ENCODE data around the gene ALPK3. TPM values are rescaled to one million over a fixed set of nuclear protein-coding genes. Genes with fewer than 3 reads are reported as not detected.
"Not testable (repeated sequence)": the region's sequence is repeated elsewhere in the genome, so short reads cannot be mapped to it uniquely, and the experiment has no call there.

ALPK3 gene
- polyA plus RNA-seq, 4 donors = 13.7 to 17.4 (median 15.9) TPM

DNA sequence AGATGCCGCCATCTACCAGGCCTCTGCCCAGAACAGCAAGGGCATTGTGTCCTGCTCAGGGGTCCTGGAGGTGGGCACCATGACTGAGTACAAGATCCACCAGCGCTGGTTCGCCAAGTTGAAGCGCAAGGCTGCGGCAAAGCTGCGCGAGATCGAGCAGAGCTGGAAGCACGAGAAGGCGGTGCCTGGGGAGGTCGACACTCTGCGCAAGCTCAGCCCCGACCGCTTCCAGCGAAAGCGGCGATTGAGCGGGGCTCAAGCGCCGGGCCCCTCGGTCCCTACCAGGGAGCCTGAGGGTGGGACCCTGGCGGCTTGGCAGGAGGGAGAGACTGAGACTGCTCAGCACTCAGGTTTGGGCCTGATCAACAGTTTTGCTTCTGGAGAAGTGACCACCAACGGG, 22.6 kb downstream of the ALPK3 start:
- DNase-seq (ENCODE audit: low read depth in 4 of 4, low spot score in 3 of 4) = no peak

GRCh38 chr15:84840255-84840654, 23.1 kb downstream of the ALPK3 start:
- no peak for DNase-seq (ENCODE audit: low read depth in 4 of 4, low spot score in 3 of 4)

DNA sequence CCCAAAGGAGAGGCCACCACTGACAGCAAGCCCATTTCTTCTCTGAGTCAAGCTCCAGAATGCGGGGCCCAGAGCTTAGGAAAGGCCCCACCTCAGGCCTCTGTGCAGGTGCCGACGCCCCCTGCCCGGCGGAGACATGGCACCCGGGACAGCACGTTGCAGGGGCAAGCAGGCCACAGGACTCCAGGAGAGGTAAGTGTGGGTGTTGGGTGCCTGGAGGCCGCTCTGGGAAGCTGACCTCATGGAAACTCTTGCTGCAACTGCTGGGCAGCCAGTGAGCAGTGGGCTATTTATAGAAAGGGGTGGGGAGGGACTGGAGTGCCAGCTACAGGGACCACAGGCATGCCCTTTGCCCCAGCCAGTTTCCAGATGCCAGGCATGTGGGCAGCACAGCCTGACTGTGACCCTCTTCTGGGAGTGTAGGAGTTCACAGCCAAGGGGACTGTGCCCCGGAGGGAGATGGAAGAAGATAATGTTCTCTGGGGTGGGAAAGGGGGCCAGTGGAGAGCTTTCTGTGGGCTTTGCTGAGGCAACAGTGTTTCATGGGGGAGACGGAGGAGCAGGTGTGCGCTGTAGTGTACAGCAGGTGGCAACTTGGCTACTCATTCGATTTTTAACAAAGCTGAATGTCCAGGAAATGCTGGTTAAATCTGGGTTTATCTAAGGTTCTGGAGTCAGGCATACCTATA, 23.7 kb downstream of the ALPK3 start:
- DNase-seq (ENCODE audit: low read depth in 4 of 4, low spot score in 3 of 4) = no peak

DNA sequence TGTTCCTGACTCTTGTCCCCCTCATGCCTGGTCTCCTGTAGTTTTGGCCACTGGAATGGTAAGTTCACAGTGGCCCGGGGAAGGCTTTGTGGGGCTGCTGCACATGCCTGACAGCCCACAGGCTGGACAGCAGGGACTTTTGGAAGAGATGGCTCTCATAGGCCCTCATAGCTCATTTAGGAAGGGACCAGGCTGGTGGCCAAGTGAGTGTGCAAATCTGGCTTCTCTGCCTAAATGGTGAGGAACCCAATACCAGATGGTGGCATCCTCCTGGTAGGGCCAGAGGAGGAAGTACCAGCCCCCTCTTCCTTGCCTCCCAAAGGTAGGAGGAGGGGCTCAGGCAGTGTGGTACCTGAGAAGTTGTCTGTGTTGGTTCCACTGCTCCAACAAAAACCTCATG, 25.6 kb downstream of the ALPK3 start:
- no peak for DNase-seq (ENCODE audit: low read depth in 4 of 4, low spot score in 3 of 4)

DNA sequence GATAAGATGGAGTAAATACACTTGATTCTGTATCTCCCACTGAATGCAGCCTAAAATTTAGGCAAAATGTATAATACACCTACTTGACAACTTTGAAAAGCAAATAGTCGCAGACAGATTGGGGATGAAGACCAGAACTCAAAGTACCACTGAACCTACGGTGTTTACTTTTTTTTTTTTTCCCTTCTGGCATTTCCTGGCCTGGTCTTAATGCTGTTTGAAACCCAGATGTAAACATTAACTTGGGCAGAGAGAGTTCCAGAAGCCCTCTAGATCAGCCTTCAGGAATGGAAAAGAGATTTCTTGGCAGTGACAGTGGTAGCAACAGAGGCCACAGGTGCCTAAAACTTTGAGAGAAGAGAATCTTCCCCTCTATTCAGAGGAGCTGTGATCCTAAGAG, 27.8 kb downstream of the ALPK3 start:
- no peak for DNase-seq (ENCODE audit: low read depth in 4 of 4, low spot score in 3 of 4)

GRCh38 chr15:84845631-84846030, 28.5 kb downstream of the ALPK3 start:
- not testable (repeated sequence) for DNase-seq (ENCODE audit: low read depth in 4 of 4, low spot score in 3 of 4)

DNA sequence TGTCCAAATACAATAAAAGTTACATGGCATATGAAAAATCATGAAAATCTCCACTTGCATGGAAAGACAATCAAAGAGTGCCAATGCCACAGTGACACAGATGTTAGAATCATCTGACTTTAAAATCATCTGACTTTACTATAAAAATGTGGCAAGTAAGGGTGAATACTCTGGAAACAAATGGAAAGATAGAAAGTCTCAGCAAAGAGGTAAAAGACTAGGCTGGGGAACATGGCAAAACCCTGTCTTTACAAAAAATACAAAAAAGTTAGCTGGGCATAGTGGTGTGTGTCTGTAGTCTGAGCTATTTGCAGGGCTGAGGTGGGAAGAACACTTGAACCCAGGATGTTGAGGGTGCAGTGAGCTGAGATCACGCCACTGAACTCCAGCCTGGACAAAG, 29.1 kb downstream of the ALPK3 start:
- no peak for DNase-seq (ENCODE audit: low read depth in 4 of 4, low spot score in 3 of 4)

DNA sequence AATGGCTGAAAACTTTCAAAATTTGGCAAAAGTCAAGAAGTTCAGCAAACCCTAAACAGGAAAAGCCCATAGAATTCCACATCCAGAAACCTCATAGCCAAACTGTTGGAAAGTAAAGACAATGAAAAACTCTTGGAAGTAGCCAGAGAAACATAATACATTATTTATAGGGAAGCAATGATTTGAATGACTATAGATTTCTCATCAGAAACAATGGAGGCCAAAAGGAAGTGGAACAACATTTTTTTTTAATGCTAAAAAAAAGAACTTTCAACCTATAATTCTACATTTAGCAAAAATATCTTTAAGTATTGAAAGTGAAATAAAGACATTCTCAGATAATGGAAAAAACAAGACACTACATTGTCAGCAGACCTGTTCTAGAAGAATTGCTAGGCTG, 30.2 kb downstream of the ALPK3 start:
- no peak for DNase-seq (ENCODE audit: low read depth in 4 of 4, low spot score in 3 of 4)

GRCh38 chr15:84852212-84852611, 35.1 kb downstream of the ALPK3 start:
- no peak for DNase-seq (ENCODE audit: low read depth in 4 of 4, low spot score in 3 of 4)

GRCh38 chr15:84855136-84855535, 38.0 kb downstream of the ALPK3 start:
- no peak for DNase-seq (ENCODE audit: low read depth in 4 of 4, low spot score in 3 of 4)

DNA sequence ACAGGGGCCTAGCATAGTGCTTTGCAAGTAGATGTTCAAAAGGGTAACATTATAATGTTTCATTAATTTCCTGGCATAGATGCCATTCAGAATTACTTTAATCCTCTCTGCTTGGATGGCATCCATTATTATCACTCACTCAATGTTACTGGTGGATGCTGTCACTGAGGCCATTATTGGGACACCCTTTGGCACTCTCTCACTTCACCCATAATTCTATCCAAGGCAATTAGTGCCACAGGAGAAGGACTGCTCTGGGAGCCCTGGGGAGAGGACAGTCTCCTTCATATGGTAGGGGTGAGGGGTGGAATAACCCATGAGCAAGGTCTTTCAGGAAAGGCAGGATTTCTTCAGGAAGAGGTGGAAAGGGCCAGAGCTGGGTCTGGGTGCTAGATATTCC, 38.6 kb downstream of the ALPK3 start:
- no peak for DNase-seq (ENCODE audit: low read depth in 4 of 4, low spot score in 3 of 4)

GRCh38 chr15:84856731-84857417, 39.7 kb downstream of the ALPK3 start:
- no peak for DNase-seq (ENCODE audit: low read depth in 4 of 4, low spot score in 3 of 4)

DNA sequence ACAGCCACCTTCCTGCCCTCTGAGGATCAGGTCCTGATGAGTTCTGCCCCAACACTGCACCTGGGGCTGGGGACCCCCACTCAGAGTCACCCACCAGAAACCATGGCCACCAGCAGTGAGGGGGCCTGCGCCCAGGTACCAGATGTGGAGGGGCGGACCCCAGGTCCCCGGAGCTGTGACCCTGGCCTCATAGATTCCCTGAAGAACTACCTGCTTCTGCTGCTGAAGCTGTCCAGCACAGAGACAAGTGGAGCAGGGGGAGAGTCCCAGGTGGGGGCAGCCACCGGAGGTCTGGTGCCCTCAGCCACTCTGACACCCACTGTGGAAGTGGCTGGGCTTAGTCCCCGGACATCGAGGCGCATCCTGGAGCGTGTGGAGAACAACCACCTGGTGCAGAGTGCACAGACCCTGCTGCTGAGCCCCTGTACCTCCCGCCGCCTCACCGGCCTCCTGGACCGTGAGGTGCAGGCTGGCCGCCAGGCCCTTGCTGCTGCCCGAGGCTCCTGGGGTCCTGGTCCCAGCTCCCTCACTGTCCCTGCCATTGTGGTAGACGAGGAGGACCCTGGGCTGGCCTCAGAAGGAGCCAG, 40.4 kb downstream of the ALPK3 start:
- no peak for DNase-seq (ENCODE audit: low read depth in 4 of 4, low spot score in 3 of 4)

DNA sequence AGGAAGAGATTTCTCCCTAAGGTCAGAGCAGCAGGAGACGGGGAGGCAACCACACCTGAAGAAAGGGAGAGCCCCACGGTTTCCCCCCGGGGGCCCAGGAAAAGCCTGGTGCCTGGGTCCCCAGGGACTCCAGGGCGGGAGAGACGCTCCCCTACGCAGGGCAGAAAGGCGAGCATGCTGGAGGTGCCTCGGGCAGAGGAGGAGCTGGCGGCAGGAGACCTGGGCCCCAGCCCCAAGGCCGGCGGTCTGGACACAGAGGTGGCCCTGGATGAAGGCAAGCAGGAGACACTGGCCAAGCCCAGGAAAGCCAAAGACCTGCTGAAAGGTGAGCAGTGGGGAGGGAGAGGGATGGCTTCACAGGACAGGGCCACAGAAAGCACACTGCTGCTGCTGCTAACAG, 41.1 kb downstream of the ALPK3 start:
- DNase-seq (ENCODE audit: low read depth in 4 of 4, low spot score in 3 of 4) = no peak

- DNase-seq (ENCODE audit: low read depth in 4 of 4, low spot score in 3 of 4) = no peak
These were observed 42.0 kb downstream of the ALPK3 start for GRCh38 chr15:84859144-84859543.

DNA sequence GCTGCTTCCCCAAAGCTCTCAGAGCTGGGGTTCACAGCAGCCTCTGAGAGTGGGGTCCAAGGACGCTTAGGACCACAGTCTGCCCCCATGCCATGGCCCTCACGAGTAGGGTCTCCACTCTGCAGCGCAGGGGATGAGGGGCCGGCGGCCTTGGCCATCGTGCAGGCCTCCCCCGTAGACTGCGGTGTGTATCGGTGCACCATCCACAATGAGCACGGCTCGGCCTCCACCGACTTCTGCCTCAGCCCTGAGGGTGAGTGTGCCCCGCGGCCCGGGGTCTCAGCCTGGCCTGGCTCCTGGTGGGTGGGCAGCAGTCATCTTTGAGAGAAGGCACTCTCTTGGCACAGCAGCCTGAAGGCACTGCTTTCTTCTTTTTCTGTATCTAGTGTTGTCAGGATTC, 42.5 kb downstream of the ALPK3 start:
- DNase-seq (ENCODE audit: low read depth in 4 of 4, low spot score in 3 of 4) = no peak

GRCh38 chr15:84861781-84862180, 44.6 kb downstream of the ALPK3 start:
- DNase-seq (ENCODE audit: low read depth in 4 of 4, low spot score in 3 of 4) = no peak

GRCh38 chr15:84862214-84862975, 45.2 kb downstream of the ALPK3 start:
- no peak for DNase-seq (ENCODE audit: low read depth in 4 of 4, low spot score in 3 of 4)

- no peak for DNase-seq (ENCODE audit: low read depth in 4 of 4, low spot score in 3 of 4)
These were observed 46.6 kb downstream of the ALPK3 start for GRCh38 chr15:84863565-84864443.

DNA sequence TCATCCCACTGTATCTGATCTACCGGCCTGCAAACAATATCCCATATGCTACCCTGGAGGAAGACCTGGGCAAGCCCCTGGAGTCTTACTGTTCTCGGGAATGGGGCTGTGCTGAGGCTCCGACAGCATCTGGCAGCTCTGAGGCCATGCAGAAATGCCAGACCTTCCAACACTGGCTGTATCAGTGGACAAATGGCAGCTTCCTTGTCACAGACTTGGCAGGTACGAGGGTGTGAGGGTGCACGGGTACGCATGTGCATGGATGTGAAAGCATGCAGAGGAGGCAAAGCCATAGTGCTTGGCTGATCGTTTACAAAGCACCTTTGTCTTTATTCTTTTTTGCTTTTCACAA, 47.3 kb downstream of the ALPK3 start:
- DNase-seq (ENCODE audit: low read depth in 4 of 4, low spot score in 3 of 4) = no peak
